A673 (cell line): Measurements from ENCODE around the gene PSMG3. TPM values are rescaled to one million over a fixed set of nuclear protein-coding genes. Genes with fewer than 3 reads are reported as not detected.

Experiments used
- BruUV-seq: library from RNA; stranded (reverse); fragments of 400-500 nt; replicated peaks from 2 replicates; lab custom pipeline; 2021; lab: Mats Ljungman, UMichigan
- CTCF ChIA-PET: fragments of 300-600 bp; sonication (Branson Sonifier 250); formaldehyde crosslinking; loops from one replicate; lab custom pipeline; 2022; ENCODE audit warnings: antibody characterized with exemption; lab: Charles Lee
- POLR2A ChIA-PET: fragments of 300-600 bp; sonication (Branson Sonifier 250); formaldehyde crosslinking; loops from one replicate; lab custom pipeline; 2022; ENCODE audit warnings: antibody characterized with exemption; ENCODE audit not compliant: low non-redundant PET; lab: Charles Lee
- DNase-seq: peaks from one replicate; pipeline ENCODE4 v3.0.0-alpha.2; 2015; ENCODE audit warnings: low spot score
- H3K27ac ChIP-seq: fragments of 200-600 bp; sonication (generic); 2 replicates; pipeline ENCODE4 v1.5.1; 2016; ENCODE audit warnings: mixed run types, low read depth, mild to moderate bottlenecking, mixed read lengths, antibody characterized with exemption, low read length; ENCODE audit not compliant: poor library complexity, severe bottlenecking
- H3K27me3 ChIP-seq: fragments of 200-600 bp; sonication (generic); replicated peaks from 2 replicates; pipeline ENCODE4 v1.6.1; 2017; ENCODE audit warnings: mixed run types, low read depth, mild to moderate bottlenecking, mixed read lengths, antibody characterized with exemption, low read length; ENCODE audit not compliant: insufficient read depth, poor library complexity
- H3K36me3 ChIP-seq: fragments of 200-600 bp; sonication (generic); 2 replicates; pipeline ENCODE4 v1.6.1; 2016; ENCODE audit warnings: mixed run types, mild to moderate bottlenecking, mixed read lengths, antibody characterized with exemption, low read length; ENCODE audit not compliant: insufficient read depth, poor library complexity, severe bottlenecking
- H3K4me1 ChIP-seq: fragments of 200-600 bp; sonication (generic); 2 replicates; pipeline ENCODE4 v1.6.1; 2017; ENCODE audit warnings: mixed run types, mild to moderate bottlenecking, mixed read lengths, antibody characterized with exemption, low read length; ENCODE audit not compliant: insufficient read depth, poor library complexity, severe bottlenecking
- H3K4me3 ChIP-seq: fragments of 200-600 bp; sonication (generic); 2 replicates; pipeline ENCODE4 v1.5.1; 2016; ENCODE audit warnings: low read depth, mixed run types, mild to moderate bottlenecking, mixed read lengths, low read length; ENCODE audit not compliant: poor library complexity, severe bottlenecking
- H3K9me3 ChIP-seq: fragments of 200-600 bp; sonication (generic); 2 replicates; pipeline ENCODE4 v1.6.1; 2016; ENCODE audit warnings: mixed run types, low read depth, mild to moderate bottlenecking, mixed read lengths, antibody characterized with exemption, low read length; ENCODE audit not compliant: poor library complexity, severe bottlenecking
- CTCF ChIP-seq: fragments of 300-800, 200-600 bp; sonication (generic); conservative IDR thresholded peaks from 2 replicates; pipeline ENCODE4 v1.5.1; 2017; ENCODE audit warnings: low read depth, mild to moderate bottlenecking, antibody characterized with exemption, low read length, moderate library complexity, mixed read lengths
- EZH2 ChIP-seq: fragments of 200-600 bp; sonication (generic); IDR thresholded peaks from 2 replicates; pipeline ENCODE4 v1.6.1; 2017; ENCODE audit warnings: borderline replicate concordance, low read depth, mild to moderate bottlenecking, mixed read lengths, antibody characterized with exemption, low read length; ENCODE audit not compliant: poor library complexity, severe bottlenecking
- intact Hi-C: fragments of 100-400 bp; cut with micrococcal nuclease; formaldehyde crosslinking; loops from one replicate; pipeline ENCODE4 v1.10.0; 2022; ENCODE audit not compliant: unreplicated experiment
- total RNA-seq: library from RNA; stranded (reverse); gene quantifications from 2 replicates; pipeline ENCODE4 v1.2.3, GENCODE V29; 2021

The PSMG3 gene
- total RNA-seq, 1 experiment from 2014 or later, result 54.9 TPM

- ChIA-PET CTCF (no interaction called here), POLR2A (interaction anchor here (0.6 kb wide), 1 partner anchor 9 kb away, joined by 3 read pairs; no protein-coding TSS in a partner anchor)
- DNase-seq, result no peak
- Histone ChIP-seq H3K4me3 (no peak overlapping the region), H3K27me3 (peaks cover 3% of the 10 kb centered on the region), H3K36me3 (no peaks in the 10 kb centered on the region), H3K9me3 (no peaks in the 10 kb centered on the region), H3K27ac (no peak overlapping the region), H3K4me1 (no peaks in the 10 kb centered on the region)
- intact Hi-C loops, result no loop called here
- BruUV-seq, result no TSS peak
- TF ChIP-seq EZH2 (no peak), CTCF (no peak)
These were observed 40.3 kb upstream of the PSMG3 start for GRCh38 chr7:1610013-1610677.

GRCh38 chr7:1609023-1609422, 39.2 kb upstream of the PSMG3 start:
- no peaks in the 10 kb centered on the region for H3K4me1 ChIP-seq
- H3K4me3 ChIP-seq, result no peak overlapping the region
- POLR2A ChIA-PET, result no interaction called here
- no TSS peak for BruUV-seq
- DNase-seq, result no peak
- no peaks in the 10 kb centered on the region for H3K27me3 ChIP-seq
- no peaks in the 10 kb centered on the region for H3K9me3 ChIP-seq
- CTCF ChIA-PET, result no interaction called here
- no peak for TF ChIP-seq EZH2
- no peak for TF ChIP-seq CTCF
- no peaks in the 10 kb centered on the region for H3K36me3 ChIP-seq
- intact Hi-C loops, result no loop called here
- no peak overlapping the region for H3K27ac ChIP-seq

DNA sequence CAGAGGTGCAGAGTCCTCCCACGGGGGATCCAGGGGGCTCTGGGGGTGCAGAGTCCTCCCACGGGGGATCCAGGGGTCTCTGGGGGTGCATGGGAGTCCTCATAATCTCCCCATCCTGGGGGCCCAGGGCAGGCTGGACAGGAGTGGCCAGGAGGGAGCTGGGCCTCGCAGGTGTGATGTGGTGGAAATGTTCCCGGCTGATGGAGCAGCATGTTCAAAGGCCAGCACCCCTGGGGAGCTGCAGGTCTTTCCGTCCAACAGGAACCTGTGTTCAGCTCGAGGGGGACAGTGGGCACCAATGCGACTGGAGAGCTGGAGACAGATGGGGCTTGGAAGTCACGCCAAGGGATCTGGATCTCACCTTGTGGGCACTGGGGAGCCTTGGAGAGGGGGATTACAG, 38.5 kb upstream of the PSMG3 start:
- DNase-seq, result no peak
- Histone ChIP-seq H3K27ac (no peak overlapping the region), H3K4me1 (no peaks in the 10 kb centered on the region), H3K4me3 (no peak overlapping the region), H3K9me3 (no peaks in the 10 kb centered on the region), H3K27me3 (no peaks in the 10 kb centered on the region), H3K36me3 (no peaks in the 10 kb centered on the region)
- TF ChIP-seq CTCF (no peak), EZH2 (no peak)
- CTCF ChIA-PET, result no interaction called here
- BruUV-seq, result no TSS peak
- intact Hi-C loops, result no loop called here
- POLR2A ChIA-PET, result no interaction called here
